GM12878 (cell line): Measurements from ENCODE around the gene IREB2. TPM values are rescaled to one million over a fixed set of nuclear protein-coding genes. Genes with fewer than 3 reads are reported as not detected.

Experiments used
- ATAC-seq: fragments of 200-7000 bp; cut with Tn5 transposase; 3 replicates; pipeline ENCODE4 v1.9.1; 2020; ENCODE audit warnings: mild to moderate bottlenecking, moderate library complexity
- BruUV-seq: library from RNA; stranded (reverse); fragments of 400-500 nt; replicated peaks from 2 replicates; lab custom pipeline; 2021; lab: Mats Ljungman, UMichigan
- CTCF ChIA-PET: fragments of 300-600 bp; sonication (Branson Sonifier 250); formaldehyde crosslinking; extraction: SDS; loops from one replicate; lab custom pipeline; 2021; ENCODE audit warnings: inconsistent platforms; lab: Yijun Ruan, JAX
- POLR2A ChIA-PET: fragments of 350-600 bp; formaldehyde crosslinking; extraction: SDS; loops from one replicate; lab custom pipeline; 2021; ENCODE audit warnings: inconsistent platforms; lab: Charles Lee
- RAD21 ChIA-PET: fragments of 300-600 bp; sonication (Branson Sonifier 250); formaldehyde crosslinking; loops from one replicate; lab custom pipeline; 2023; ENCODE audit warnings: antibody characterized with exemption; ENCODE audit not compliant: unreplicated experiment; lab: Charles Lee
- SMC1A ChIA-PET: fragments of 300-600 bp; sonication (Branson Sonifier 250); formaldehyde crosslinking; loops from one replicate; lab custom pipeline; 2023; ENCODE audit not compliant: unreplicated experiment, uncharacterized antibody; lab: Charles Lee
- DNase-seq: peaks from one replicate; pipeline ENCODE4 v3.0.0-alpha.2; 2011; ENCODE audit warnings: low read depth, low spot score
- FAIRE-seq: peaks from 3 replicates; lab custom pipeline; 2011; peaks lifted over from hg19 to GRCh38; lab: Jason Lieb, UNC
- H2AFZ ChIP-seq: 2 replicates; pipeline ENCODE4 v1.6.0; 2011; ENCODE audit warnings: low read depth, low read length, control low read depth; ENCODE audit not compliant: control insufficient read depth
- H3K27ac ChIP-seq: 2 replicates; pipeline ENCODE4 v1.5.1; 2011; ENCODE audit warnings: control low read depth; ENCODE audit not compliant: control insufficient read depth, insufficient read depth
- H3K27me3 ChIP-seq, 2 experiments: replicated peaks in 1 of 2; 2 replicates each; pipeline versions ENCODE4 v1.6.0 to v1.6.1; 2011; ENCODE audit warnings: low read length in 1 of 2; ENCODE audit not compliant: control insufficient read depth in 2 of 2, insufficient read depth in 2 of 2
- H3K36me3 ChIP-seq, 2 experiments: 2 replicates each; pipeline ENCODE4 v1.5.1; 2011; ENCODE audit warnings: low read length in 1 of 2; ENCODE audit not compliant: control insufficient read depth in 2 of 2, insufficient read depth in 2 of 2
- H3K4me1 ChIP-seq: 2 replicates; pipeline ENCODE4 v1.6.1; 2011; ENCODE audit warnings: mild to moderate bottlenecking, low read length, moderate library complexity, mixed read lengths; ENCODE audit not compliant: control insufficient read depth, insufficient read depth
- H3K4me2 ChIP-seq: 2 replicates; pipeline ENCODE4 v1.6.0; 2011; ENCODE audit warnings: control low read depth; ENCODE audit not compliant: control insufficient read depth, insufficient read depth
- H3K4me3 ChIP-seq: fragments of 200-600 bp; sonication (generic); 2 replicates; pipeline ENCODE4 v1.5.1; 2016
- H3K79me2 ChIP-seq: 2 replicates; pipeline ENCODE4 v1.6.0; 2011; ENCODE audit warnings: low read length; ENCODE audit not compliant: control insufficient read depth, insufficient read depth
- H3K9ac ChIP-seq: 2 replicates; pipeline ENCODE4 v1.8.0; 2011; ENCODE audit warnings: low read length, control low read depth, mixed read lengths; ENCODE audit not compliant: control insufficient read depth, insufficient read depth
- H3K9me3 ChIP-seq: replicated peaks from 3 replicates; pipeline ENCODE4 v1.5.1; 2011; ENCODE audit warnings: mild to moderate bottlenecking, low read length; ENCODE audit not compliant: control insufficient read depth, insufficient read depth
- H4K20me1 ChIP-seq: 2 replicates; pipeline ENCODE4 v1.6.0; 2011; ENCODE audit not compliant: control insufficient read depth, insufficient read depth
- CHD2 ChIP-seq: IDR thresholded peaks from 2 replicates; pipeline ENCODE4 v1.6.1; 2011; ENCODE audit warnings: low read depth, low read length, improper control_type of control experiment, borderline replicate concordance
- HDAC6 ChIP-seq: fragments of 200-600 bp; sonication (generic); IDR thresholded peaks from one replicate; pipeline ENCODE4 v1.8.0; 2017; ENCODE audit warnings: antibody characterized with exemption; ENCODE audit not compliant: unreplicated experiment
- MYB ChIP-seq: fragments of 150-350 bp; IDR thresholded peaks from 2 replicates; pipeline ENCODE4 v1.6.1; 2014; ENCODE audit warnings: mild to moderate bottlenecking, low read depth, low read length, borderline replicate concordance
- NFXL1 ChIP-seq: fragments of 450-650 bp; IDR thresholded peaks from 2 replicates; pipeline ENCODE4 v1.6.1; 2017; ENCODE audit warnings: antibody characterized with exemption, mild to moderate bottlenecking, borderline replicate concordance
- NRF1 ChIP-seq: conservative IDR thresholded peaks from 2 replicates; pipeline ENCODE4 v1.6.1; 2011; ENCODE audit warnings: mild to moderate bottlenecking, low read depth, low read length, improper control_type of control experiment
- RAD51 ChIP-seq: fragments of 450-650 bp; IDR thresholded peaks from 2 replicates; pipeline ENCODE4 v1.6.1; 2016; ENCODE audit warnings: moderate library complexity, mild to moderate bottlenecking, inconsistent platforms
- SMC3 ChIP-seq: IDR thresholded peaks from 2 replicates; pipeline ENCODE4 v1.6.1; 2011; ENCODE audit warnings: low read length, improper control_type of control experiment, borderline replicate concordance
- SUZ12 ChIP-seq: fragments of 200-600 bp; sonication (generic); IDR thresholded peaks from one replicate; pipeline ENCODE4 v1.6.1; 2018; ENCODE audit warnings: antibody characterized with exemption, mild to moderate bottlenecking; ENCODE audit not compliant: unreplicated experiment
- ZNF384 ChIP-seq: IDR thresholded peaks from 2 replicates; pipeline ENCODE4 v1.6.1; 2012; ENCODE audit warnings: low read depth, mild to moderate bottlenecking, low read length, improper control_type of control experiment, borderline replicate concordance
- WGBS: methylation state at CpG from one replicate; pipeline ENCODE4 v1.1.6; 2016; ENCODE audit warnings: low lambda C conversion rate; ENCODE audit not compliant: insufficient replicate concordance, insufficient coverage; ENCODE audit errors: missing lambda C conversion rate; 5-methylcytosine and 5-hydroxymethylcytosine counted together
- in situ Hi-C: fragments of 300-500 bp; cut with MboI; formaldehyde crosslinking; loops from 9 replicates; pipeline ENCODE4 v1.14.3; 2018; ENCODE audit warnings: mixed read lengths
- intact Hi-C: fragments of 100-400 bp; cut with micrococcal nuclease; formaldehyde crosslinking; loops from one replicate; pipeline ENCODE4 v1.14.2; 2022; ENCODE audit not compliant: unreplicated experiment
- polyA plus RNA-seq, 11 experiments: library from polyadenylated mRNA; depleted of rRNA in 4 of 11; unstranded in 6 of 11; stranded (reverse) in 5 of 11; fragments of >200 nt; fragmentation: Nextera tagmentation in 4 of 11; fragmentation: Illumina TruSeq in 1 of 11; extraction: Ambion mirVana in 4 of 11; extraction: Trizol in 1 of 11; gene quantifications; 1 replicate in 1 of 11; 2 replicates in 10 of 11; pipeline versions ENCODE4 v1.2.1 to v1.2.3, GENCODE V29; 2011 to 2016; ENCODE audit warnings: inconsistent platforms in 2 of 11, missing spikeins in 2 of 11, low read depth in 1 of 11
- total RNA-seq, 4 experiments: library from RNA; depleted of rRNA in 3 of 4; stranded (reverse); fragments of >200 nt in 3 of 4; fragmentation: Illumina TruSeq in 1 of 4; extraction: Trizol in 1 of 4; gene quantifications; 2 replicates each; pipeline versions ENCODE4 v1.2.1 to v1.2.3, GENCODE V29; 2013 to 2021
- TF ChIP-seq, protein P1 (sequence below): IDR thresholded peaks from 2 replicates; pipeline ENCODE4 v1.6.1; 2011; ENCODE audit warnings: borderline replicate concordance, low read depth, mild to moderate bottlenecking, moderate library complexity, low read length; ENCODE audit not compliant: insufficient read depth, poor library complexity, severe bottlenecking
- TF ChIP-seq, protein P2 (sequence below): fragments of 450-650 bp; formaldehyde crosslinking; IDR thresholded peaks from 2 replicates; pipeline ENCODE4 v1.4.0; 2022; ENCODE audit warnings: mild to moderate bottlenecking, moderate library complexity
- TF ChIP-seq, protein P3 (sequence below): fragments of 150-350 bp; IDR thresholded peaks from 2 replicates; pipeline ENCODE4 v1.6.1; 2016; ENCODE audit warnings: low read depth, low read length
- TF ChIP-seq, protein P4 (sequence below): fragments of 450-650 bp; IDR thresholded peaks from 2 replicates; pipeline ENCODE4 v1.6.1; 2017; ENCODE audit warnings: antibody characterized with exemption, mild to moderate bottlenecking, moderate library complexity

IREB2 gene
- total and polyA plus RNA-seq, 10 of the 15 experiments (the other 5 are each of a cell fraction or from before 2014, with no cell fraction given) = 13.0 to 52.4 (median 24.4) TPM

DNA sequence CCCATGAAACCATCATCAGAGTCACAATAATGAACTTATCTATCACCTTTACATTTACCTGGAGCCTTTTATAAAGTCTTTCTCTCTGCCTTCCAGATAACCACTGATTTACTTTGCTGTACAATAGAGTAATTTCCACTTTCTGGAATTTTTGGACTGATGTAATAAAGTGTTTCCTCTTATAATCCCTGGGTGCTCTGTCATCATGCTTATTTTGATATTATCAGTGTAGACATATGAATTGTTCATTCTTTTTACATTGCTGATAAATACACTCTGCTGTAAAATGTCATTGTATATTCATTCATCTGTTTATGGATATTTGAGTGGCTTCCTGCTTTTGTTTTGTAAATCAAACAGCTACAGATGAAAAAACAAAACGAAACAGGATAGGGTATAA is 27.0 kb upstream of the IREB2 start:
- POLR2A ChIA-PET = no interaction called here
- Histone ChIP-seq H3K9me3 (no peaks in the 10 kb centered on the region; the same call in 2 of the 3 replicates), H3K79me2 (no peaks in the 10 kb centered on the region), H3K27ac (no peak overlapping the region), H3K27me3 (no peaks in the 10 kb centered on the region; a peak in 1 of 4 replicates), H3K9ac (no peak overlapping the region), H3K36me3 (no peaks in the 10 kb centered on the region), H3K4me3 (no peak overlapping the region), H3K4me2 (no peak overlapping the region), H2AFZ (no peak overlapping the region), H3K4me1 (no peaks in the 10 kb centered on the region), H4K20me1 (no peaks in the 10 kb centered on the region)
- DNase-seq (no peak), FAIRE-seq (no peak), ATAC-seq (no peak)
- RAD21 ChIA-PET = no interaction called here
- CTCF ChIA-PET = interaction anchor here (1.6 to 1.9 kb wide), 3 partner anchors 11 to 102 kb away, joined by 4 to 9 read pairs (median 4); no protein-coding TSS in a partner anchor
- WGBS = 12% methylated on average over 1 of the region's 1 CpG
- BruUV-seq = no TSS peak
- in situ Hi-C loops = loop anchor here (10.0 kb wide), 1 partner anchor 96 kb away; no protein-coding TSS in a partner anchor
- intact Hi-C loops = no loop called here
- SMC1A ChIA-PET = interaction anchor here (1.7 kb wide), 1 partner anchor 12 kb away, joined by 4 read pairs; no protein-coding TSS in a partner anchor
- TF ChIP-seq SMC3 (no peak), NRF1 (no peak), MYB (no peak), NFXL1 (no peak), ZNF384 (no peak), RAD51 (no peak), HDAC6 (no peak), SUZ12 (no peak), CHD2 (no peak)
- TF ChIP-seq, protein P1, sequence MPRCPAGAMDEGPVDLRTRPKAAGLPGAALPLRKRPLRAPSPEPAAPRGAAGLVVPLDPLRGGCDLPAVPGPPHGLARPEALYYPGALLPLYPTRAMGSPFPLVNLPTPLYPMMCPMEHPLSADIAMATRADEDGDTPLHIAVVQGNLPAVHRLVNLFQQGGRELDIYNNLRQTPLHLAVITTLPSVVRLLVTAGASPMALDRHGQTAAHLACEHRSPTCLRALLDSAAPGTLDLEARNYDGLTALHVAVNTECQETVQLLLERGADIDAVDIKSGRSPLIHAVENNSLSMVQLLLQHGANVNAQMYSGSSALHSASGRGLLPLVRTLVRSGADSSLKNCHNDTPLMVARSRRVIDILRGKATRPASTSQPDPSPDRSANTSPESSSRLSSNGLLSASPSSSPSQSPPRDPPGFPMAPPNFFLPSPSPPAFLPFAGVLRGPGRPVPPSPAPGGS = no peak
- TF ChIP-seq, protein P2, sequence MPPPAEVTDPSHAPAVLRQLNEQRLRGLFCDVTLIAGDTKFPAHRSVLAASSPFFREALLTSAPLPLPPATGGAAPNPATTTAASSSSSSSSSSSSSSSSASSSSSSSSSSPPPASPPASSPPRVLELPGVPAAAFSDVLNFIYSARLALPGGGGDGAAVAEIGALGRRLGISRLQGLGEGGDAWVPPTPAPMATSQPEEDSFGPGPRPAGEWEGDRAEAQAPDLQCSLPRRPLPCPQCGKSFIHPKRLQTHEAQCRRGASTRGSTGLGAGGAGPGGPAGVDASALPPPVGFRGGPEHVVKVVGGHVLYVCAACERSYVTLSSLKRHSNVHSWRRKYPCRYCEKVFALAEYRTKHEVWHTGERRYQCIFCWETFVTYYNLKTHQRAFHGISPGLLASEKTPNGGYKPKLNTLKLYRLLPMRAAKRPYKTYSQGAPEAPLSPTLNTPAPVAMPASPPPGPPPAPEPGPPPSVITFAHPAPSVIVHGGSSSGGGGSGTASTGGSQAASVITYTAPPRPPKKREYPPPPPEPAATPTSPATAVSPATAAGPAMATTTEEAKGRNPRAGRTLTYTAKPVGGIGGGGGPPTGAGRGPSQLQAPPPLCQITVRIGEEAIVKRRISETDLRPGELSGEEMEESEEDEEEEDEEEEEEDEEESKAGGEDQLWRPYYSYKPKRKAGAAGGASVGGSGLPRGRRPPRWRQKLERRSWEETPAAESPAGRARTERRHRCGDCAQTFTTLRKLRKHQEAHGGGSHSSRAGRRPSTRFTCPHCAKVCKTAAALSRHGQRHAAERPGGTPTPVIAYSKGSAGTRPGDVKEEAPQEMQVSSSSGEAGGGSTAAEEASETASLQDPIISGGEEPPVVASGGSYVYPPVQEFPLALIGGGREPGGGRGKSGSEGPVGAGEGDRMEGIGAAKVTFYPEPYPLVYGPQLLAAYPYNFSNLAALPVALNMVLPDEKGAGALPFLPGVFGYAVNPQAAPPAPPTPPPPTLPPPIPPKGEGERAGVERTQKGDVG (CRISPR knock-in tag) = no peak
- TF ChIP-seq, protein P3, sequence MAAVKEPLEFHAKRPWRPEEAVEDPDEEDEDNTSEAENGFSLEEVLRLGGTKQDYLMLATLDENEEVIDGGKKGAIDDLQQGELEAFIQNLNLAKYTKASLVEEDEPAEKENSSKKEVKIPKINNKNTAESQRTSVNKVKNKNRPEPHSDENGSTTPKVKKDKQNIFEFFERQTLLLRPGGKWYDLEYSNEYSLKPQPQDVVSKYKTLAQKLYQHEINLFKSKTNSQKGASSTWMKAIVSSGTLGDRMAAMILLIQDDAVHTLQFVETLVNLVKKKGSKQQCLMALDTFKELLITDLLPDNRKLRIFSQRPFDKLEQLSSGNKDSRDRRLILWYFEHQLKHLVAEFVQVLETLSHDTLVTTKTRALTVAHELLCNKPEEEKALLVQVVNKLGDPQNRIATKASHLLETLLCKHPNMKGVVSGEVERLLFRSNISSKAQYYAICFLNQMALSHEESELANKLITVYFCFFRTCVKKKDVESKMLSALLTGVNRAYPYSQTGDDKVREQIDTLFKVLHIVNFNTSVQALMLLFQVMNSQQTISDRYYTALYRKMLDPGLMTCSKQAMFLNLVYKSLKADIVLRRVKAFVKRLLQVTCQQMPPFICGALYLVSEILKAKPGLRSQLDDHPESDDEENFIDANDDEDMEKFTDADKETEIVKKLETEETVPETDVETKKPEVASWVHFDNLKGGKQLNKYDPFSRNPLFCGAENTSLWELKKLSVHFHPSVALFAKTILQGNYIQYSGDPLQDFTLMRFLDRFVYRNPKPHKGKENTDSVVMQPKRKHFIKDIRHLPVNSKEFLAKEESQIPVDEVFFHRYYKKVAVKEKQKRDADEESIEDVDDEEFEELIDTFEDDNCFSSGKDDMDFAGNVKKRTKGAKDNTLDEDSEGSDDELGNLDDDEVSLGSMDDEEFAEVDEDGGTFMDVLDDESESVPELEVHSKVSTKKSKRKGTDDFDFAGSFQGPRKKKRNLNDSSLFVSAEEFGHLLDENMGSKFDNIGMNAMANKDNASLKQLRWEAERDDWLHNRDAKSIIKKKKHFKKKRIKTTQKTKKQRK = no peak
- TF ChIP-seq, protein P4, sequence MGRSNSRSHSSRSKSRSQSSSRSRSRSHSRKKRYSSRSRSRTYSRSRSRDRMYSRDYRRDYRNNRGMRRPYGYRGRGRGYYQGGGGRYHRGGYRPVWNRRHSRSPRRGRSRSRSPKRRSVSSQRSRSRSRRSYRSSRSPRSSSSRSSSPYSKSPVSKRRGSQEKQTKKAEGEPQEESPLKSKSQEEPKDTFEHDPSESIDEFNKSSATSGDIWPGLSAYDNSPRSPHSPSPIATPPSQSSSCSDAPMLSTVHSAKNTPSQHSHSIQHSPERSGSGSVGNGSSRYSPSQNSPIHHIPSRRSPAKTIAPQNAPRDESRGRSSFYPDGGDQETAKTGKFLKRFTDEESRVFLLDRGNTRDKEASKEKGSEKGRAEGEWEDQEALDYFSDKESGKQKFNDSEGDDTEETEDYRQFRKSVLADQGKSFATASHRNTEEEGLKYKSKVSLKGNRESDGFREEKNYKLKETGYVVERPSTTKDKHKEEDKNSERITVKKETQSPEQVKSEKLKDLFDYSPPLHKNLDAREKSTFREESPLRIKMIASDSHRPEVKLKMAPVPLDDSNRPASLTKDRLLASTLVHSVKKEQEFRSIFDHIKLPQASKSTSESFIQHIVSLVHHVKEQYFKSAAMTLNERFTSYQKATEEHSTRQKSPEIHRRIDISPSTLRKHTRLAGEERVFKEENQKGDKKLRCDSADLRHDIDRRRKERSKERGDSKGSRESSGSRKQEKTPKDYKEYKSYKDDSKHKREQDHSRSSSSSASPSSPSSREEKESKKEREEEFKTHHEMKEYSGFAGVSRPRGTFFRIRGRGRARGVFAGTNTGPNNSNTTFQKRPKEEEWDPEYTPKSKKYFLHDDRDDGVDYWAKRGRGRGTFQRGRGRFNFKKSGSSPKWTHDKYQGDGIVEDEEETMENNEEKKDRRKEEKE = no peak
